Loucy (cell line): ENCODE data around the gene SLC39A3.

Experiments
- H2AFZ ChIP-seq: fragments of 200-600 bp; sonication (generic); 2 replicates; pipeline ENCODE4 v1.6.0; 2016; ENCODE audit warnings: antibody characterized with exemption, mild to moderate bottlenecking, low read length, moderate library complexity
- H3F3A ChIP-seq: fragments of 200-600 bp; 2 replicates; pipeline ENCODE4 v1.6.0; 2016; ENCODE audit warnings: antibody characterized with exemption, low read depth, mild to moderate bottlenecking
- H3K27me3 ChIP-seq: fragments of 200-600 bp; sonication (generic); 2 replicates; pipeline ENCODE4 v1.6.1; 2014; ENCODE audit warnings: low read length, mild to moderate bottlenecking; ENCODE audit not compliant: insufficient read depth, poor library complexity, severe bottlenecking
- H3K36me3 ChIP-seq: fragments of 200-600 bp; sonication (generic); 2 replicates; pipeline ENCODE4 v1.6.1; 2016; ENCODE audit warnings: low read length; ENCODE audit not compliant: insufficient read depth
- H3K4me1 ChIP-seq: fragments of 200-600 bp; sonication (generic); 2 replicates; pipeline ENCODE4 v1.5.1; 2014; ENCODE audit warnings: low read length, mild to moderate bottlenecking; ENCODE audit not compliant: insufficient read depth, poor library complexity, severe bottlenecking
- H3K4me2 ChIP-seq: fragments of 200-600 bp; sonication (generic); 2 replicates; pipeline ENCODE4 v1.6.0; 2014; ENCODE audit warnings: antibody characterized with exemption, low read length, low read depth, mild to moderate bottlenecking; ENCODE audit not compliant: poor library complexity, severe bottlenecking
- H3K4me3 ChIP-seq: fragments of 200-600 bp; sonication (generic); 2 replicates; pipeline ENCODE4 v1.5.1; 2014; ENCODE audit warnings: low read length, mild to moderate bottlenecking, mixed read lengths; ENCODE audit not compliant: poor library complexity, severe bottlenecking
- H3K79me2 ChIP-seq: fragments of 200-600 bp; sonication (generic); 2 replicates; pipeline ENCODE4 v1.6.1; 2014; ENCODE audit warnings: low read length; ENCODE audit not compliant: insufficient read depth
- H3K9ac ChIP-seq: fragments of 200-600 bp; sonication (generic); 2 replicates; pipeline ENCODE4 v1.6.0; 2014; ENCODE audit warnings: mild to moderate bottlenecking, low read depth, low read length, moderate library complexity; ENCODE audit not compliant: poor library complexity, severe bottlenecking
- H3K9me2 ChIP-seq: fragments of 200-600 bp; sonication (generic); replicated peaks from 2 replicates; pipeline ENCODE4 v1.6.1; 2016; ENCODE audit warnings: low read depth, low read length, mixed read lengths
- H3K9me3 ChIP-seq: fragments of 200-600 bp; sonication (generic); 2 replicates; pipeline ENCODE4 v1.6.1; 2014; ENCODE audit warnings: mild to moderate bottlenecking, antibody characterized with exemption, low read length, low read depth; ENCODE audit not compliant: insufficient read depth
- H4K20me1 ChIP-seq: fragments of 200-600 bp; sonication (generic); 2 replicates; pipeline ENCODE4 v1.6.0; 2014; ENCODE audit warnings: antibody characterized with exemption, low read length, mild to moderate bottlenecking; ENCODE audit not compliant: insufficient read depth, poor library complexity, severe bottlenecking
- CTCF ChIP-seq: fragments of 200-600 bp; sonication (generic); conservative IDR thresholded peaks from 2 replicates; pipeline ENCODE4 v1.5.1; 2014; ENCODE audit warnings: mild to moderate bottlenecking, antibody characterized with exemption, low read length
- EZH2phosphoT487 ChIP-seq: fragments of 200-600 bp; IDR thresholded peaks from 2 replicates; pipeline ENCODE4 v1.6.1; 2018; ENCODE audit warnings: antibody characterized with exemption, mild to moderate bottlenecking, moderate library complexity, borderline replicate concordance

SLC39A3 gene

GRCh38 chr19:2723747-2724146 lies 16.1 kb downstream of the SLC39A3 start:
- Histone ChIP-seq H3K4me3 (no peak overlapping the region), H3K36me3 (no peaks in the 10 kb centered on the region), H3K9ac (no peak overlapping the region), H2AFZ (no peak overlapping the region), H4K20me1 (no peaks in the 10 kb centered on the region), H3K9me2 (no peaks in the 10 kb centered on the region), H3K4me1 (no peaks in the 10 kb centered on the region), H3K9me3 (no peaks in the 10 kb centered on the region), H3K4me2 (no peak overlapping the region), H3K79me2 (no peaks in the 10 kb centered on the region), H3K27me3 (no peaks in the 10 kb centered on the region), H3F3A (no peaks in the 10 kb centered on the region)
- no peak for TF ChIP-seq EZH2phosphoT487

GRCh38 chr19:2723345-2723715 lies 16.5 kb downstream of the SLC39A3 start:
- no peaks in the 10 kb centered on the region for H3K79me2 ChIP-seq
- no peak overlapping the region for H3K4me2 ChIP-seq
- no peaks in the 10 kb centered on the region for H3K9me2 ChIP-seq
- TF ChIP-seq EZH2phosphoT487, result no peak
- TF ChIP-seq CTCF, result no peak
- H3K4me1 ChIP-seq, result no peaks in the 10 kb centered on the region
- H3K9ac ChIP-seq, result no peak overlapping the region
- H3K36me3 ChIP-seq, result no peaks in the 10 kb centered on the region
- no peaks in the 10 kb centered on the region for H3F3A ChIP-seq
- H3K27me3 ChIP-seq, result no peaks in the 10 kb centered on the region
- H2AFZ ChIP-seq, result no peak overlapping the region
- H4K20me1 ChIP-seq, result no peaks in the 10 kb centered on the region
- no peaks in the 10 kb centered on the region for H3K9me3 ChIP-seq
- no peak overlapping the region for H3K4me3 ChIP-seq

- H2AFZ ChIP-seq, result no peak overlapping the region
- no peak for TF ChIP-seq EZH2phosphoT487
- no peak for TF ChIP-seq CTCF
- no peaks in the 10 kb centered on the region for H3K9me3 ChIP-seq
- no peak overlapping the region for H3K4me2 ChIP-seq
- no peaks in the 10 kb centered on the region for H3K9me2 ChIP-seq
- H3K79me2 ChIP-seq, result no peaks in the 10 kb centered on the region
- H4K20me1 ChIP-seq, result no peaks in the 10 kb centered on the region
- H3K4me3 ChIP-seq, result no peak overlapping the region
- no peaks in the 10 kb centered on the region for H3K36me3 ChIP-seq
- no peaks in the 10 kb centered on the region for H3K4me1 ChIP-seq
- no peaks in the 10 kb centered on the region for H3K27me3 ChIP-seq
- no peak overlapping the region for H3K9ac ChIP-seq
- no peaks in the 10 kb centered on the region for H3F3A ChIP-seq
Measured at GRCh38 chr19:2722541-2723344, 17.1 kb downstream of the SLC39A3 start.
